NCI-H146 treated with DMSO at 0.1 percent for 48 hours (cell line): Measurements from ENCODE around the gene HDAC11.
"Not testable (repeated sequence)": the region's sequence is repeated elsewhere in the genome, so short reads cannot be mapped to it uniquely, and the experiment has no call there.

Experiments used
- DNase-seq: peaks from one replicate; lab custom pipeline; 2025; ENCODE audit not compliant: unreplicated experiment; lab: John Stamatoyannopoulos, UW

The HDAC11 gene

GRCh38 chr3:13492976-13493866, 13.1 kb downstream of the HDAC11 start:
- DNase-seq, result no peak

- DNase-seq, result no peak
Observed at GRCh38 chr3:13493867-13494441, 13.8 kb downstream of the HDAC11 start.

- DNase-seq, result no peak
Observed at GRCh38 chr3:13494463-13495350, 14.6 kb downstream of the HDAC11 start.

GRCh38 chr3:13495351-13495813, 15.3 kb downstream of the HDAC11 start:
- DNase-seq, result no peak

GRCh38 chr3:13495921-13496723, 16.0 kb downstream of the HDAC11 start:
- DNase-seq, result peak; percentile 10

GRCh38 chr3:13496879-13497278, 16.8 kb downstream of the HDAC11 start:
- DNase-seq, result no peak

- DNase-seq, result no peak
Observed at GRCh38 chr3:13497386-13497785, 17.3 kb downstream of the HDAC11 start.

- no peak for DNase-seq
Observed at GRCh38 chr3:13498354-13499060, 18.4 kb downstream of the HDAC11 start.

GRCh38 chr3:13499246-13499645, 19.1 kb downstream of the HDAC11 start:
- not testable (repeated sequence) for DNase-seq

- no peak for DNase-seq
Observed at GRCh38 chr3:13500133-13500885, 20.2 kb downstream of the HDAC11 start.

GRCh38 chr3:13501056-13501455, 20.9 kb downstream of the HDAC11 start:
- DNase-seq, result no peak

GRCh38 chr3:13501521-13501920, 21.4 kb downstream of the HDAC11 start:
- no peak for DNase-seq

GRCh38 chr3:13501958-13502790, 22.1 kb downstream of the HDAC11 start:
- no peak for DNase-seq

- no peak for DNase-seq
Observed at GRCh38 chr3:13502791-13503060, 22.6 kb downstream of the HDAC11 start.

- no peak for DNase-seq
Observed at GRCh38 chr3:13504161-13504831, 24.2 kb downstream of the HDAC11 start.

GRCh38 chr3:13505147-13506130, 25.3 kb downstream of the HDAC11 start:
- DNase-seq, result no peak

- no peak for DNase-seq
Observed at GRCh38 chr3:13506239-13506638, 26.1 kb downstream of the HDAC11 start.
